IMR-90 (cell line): ENCODE measurements around the gene MMEL1.

ENCODE experiments used
- BHLHE40 ChIP-seq: fragments of 150-350 bp; IDR thresholded peaks from 2 replicates; pipeline ENCODE4 v1.6.1; 2016; ENCODE audit warnings: mild to moderate bottlenecking, low read depth, low read length
- CEBPB ChIP-seq: IDR thresholded peaks from 2 replicates; pipeline ENCODE4 v1.6.1; 2012; ENCODE audit warnings: low read depth, low read length, improper control_type of control experiment
- CTCF ChIP-seq: conservative IDR thresholded peaks from 2 replicates; pipeline ENCODE4 v1.5.1; 2012; ENCODE audit warnings: mild to moderate bottlenecking, low read depth, low read length, improper control_type of control experiment
- ELK1 ChIP-seq: fragments of 150-350 bp; IDR thresholded peaks from 2 replicates; pipeline ENCODE4 v1.6.1; 2016; ENCODE audit warnings: low read depth, mild to moderate bottlenecking, low read length, moderate library complexity, borderline replicate concordance
- FOS ChIP-seq: fragments of 150-350 bp; IDR thresholded peaks from 2 replicates; pipeline ENCODE4 v1.6.1; 2016; ENCODE audit warnings: low read depth, low read length
- MAFK ChIP-seq: IDR thresholded peaks from 2 replicates; pipeline ENCODE4 v1.6.1; 2012; ENCODE audit warnings: low read depth, low read length, improper control_type of control experiment
- MAZ ChIP-seq: IDR thresholded peaks from 2 replicates; pipeline ENCODE4 v1.6.1; 2012; ENCODE audit warnings: low read depth, mild to moderate bottlenecking, low read length, improper control_type of control experiment, moderate library complexity, borderline replicate concordance
- MXI1 ChIP-seq: IDR thresholded peaks from 2 replicates; pipeline ENCODE4 v1.6.1; 2012; ENCODE audit warnings: low read depth, mild to moderate bottlenecking, low read length, moderate library complexity, borderline replicate concordance
- POLR2A ChIP-seq: IDR thresholded peaks from 2 replicates; pipeline ENCODE4 v1.6.1; 2012; ENCODE audit warnings: mild to moderate bottlenecking, low read depth, low read length
- RAD21 ChIP-seq: IDR thresholded peaks from 2 replicates; pipeline ENCODE4 v1.6.1; 2012; ENCODE audit warnings: low read length, improper control_type of control experiment
- RCOR1 ChIP-seq: IDR thresholded peaks from 2 replicates; pipeline ENCODE4 v1.6.1; 2012; ENCODE audit warnings: mild to moderate bottlenecking, low read length, improper control_type of control experiment; ENCODE audit not compliant: insufficient replicate concordance
- RFX5 ChIP-seq: IDR thresholded peaks from 2 replicates; pipeline ENCODE4 v1.8.0; 2012; ENCODE audit warnings: low read depth, mild to moderate bottlenecking, low read length, moderate library complexity
- SMC3 ChIP-seq: fragments of 150-350 bp; IDR thresholded peaks from 2 replicates; pipeline ENCODE4 v1.6.1; 2016; ENCODE audit warnings: low read depth, mild to moderate bottlenecking, antibody characterized with exemption, low read length, moderate library complexity
- USF2 ChIP-seq: fragments of 150-350 bp; IDR thresholded peaks from 2 replicates; pipeline ENCODE4 v1.6.1; 2017; ENCODE audit warnings: mild to moderate bottlenecking, antibody characterized with exemption, low read length, low read depth

GRCh38 chr1:2597441-2598328 is 35.1 kb downstream of the MMEL1 start:
- TF ChIP-seq POLR2A (no peak), CTCF (no peak), RCOR1 (no peak), MAFK (no peak), SMC3 (no peak), RFX5 (no peak), USF2 (no peak), BHLHE40 (no peak), CEBPB (no peak), ELK1 (no peak), MXI1 (no peak), RAD21 (no peak), MAZ (no peak), FOS (no peak)
